Mesodermal cell (in vitro differentiated cells): ENCODE measurements around the gene ACOXL.

Experiments used
- H3K27ac ChIP-seq: 2 replicates; pipeline ENCODE4 v1.7.0; 2013; ENCODE audit warnings: mild to moderate bottlenecking, low read depth, low read length, moderate library complexity; ENCODE audit not compliant: severe bottlenecking
- H3K36me3 ChIP-seq: 2 replicates; pipeline ENCODE4 v1.7.1; 2013; ENCODE audit warnings: mild to moderate bottlenecking, low read length, moderate library complexity; ENCODE audit not compliant: control insufficient read depth, insufficient read depth
- H3K4me1 ChIP-seq: one replicate; pipeline ENCODE4 v1.7.1; 2013; ENCODE audit warnings: mild to moderate bottlenecking, low read length; ENCODE audit not compliant: insufficient read depth, control insufficient read depth, poor library complexity, severe bottlenecking
- H3K4me3 ChIP-seq: 2 replicates; pipeline ENCODE4 v1.7.0; 2013; ENCODE audit warnings: low read length, control low read depth, mild to moderate bottlenecking; ENCODE audit not compliant: insufficient read depth, poor library complexity, severe bottlenecking; ENCODE audit errors: extremely low read depth
- H3K9me3 ChIP-seq: 2 replicates; pipeline ENCODE4 v1.7.1; 2013; ENCODE audit warnings: mild to moderate bottlenecking, low read length, moderate library complexity; ENCODE audit not compliant: control insufficient read depth
- WGBS, 2 experiments: methylation state at CpG; one replicate each; pipeline ENCODE4 v1.1.5; 2013; ENCODE audit warnings: missing lambda C conversion rate in 2 of 2; ENCODE audit not compliant: insufficient coverage in 2 of 2; 5-methylcytosine and 5-hydroxymethylcytosine counted together

The ACOXL gene

GRCh38 chr2:111017034-111017622 lies 284.8 kb downstream of the ACOXL start:
- no peaks in the 10 kb centered on the region for H3K9me3 ChIP-seq
- no peaks in the 10 kb centered on the region for H3K4me1 ChIP-seq
- H3K36me3 ChIP-seq: no peaks in the 10 kb centered on the region
- H3K4me3 ChIP-seq: no peak overlapping the region
- no peak overlapping the region for H3K27ac ChIP-seq
- WGBS, 2 experiments: 87 to 91% methylated on average over 5 to 7 of the region's 7 CpGs

DNA sequence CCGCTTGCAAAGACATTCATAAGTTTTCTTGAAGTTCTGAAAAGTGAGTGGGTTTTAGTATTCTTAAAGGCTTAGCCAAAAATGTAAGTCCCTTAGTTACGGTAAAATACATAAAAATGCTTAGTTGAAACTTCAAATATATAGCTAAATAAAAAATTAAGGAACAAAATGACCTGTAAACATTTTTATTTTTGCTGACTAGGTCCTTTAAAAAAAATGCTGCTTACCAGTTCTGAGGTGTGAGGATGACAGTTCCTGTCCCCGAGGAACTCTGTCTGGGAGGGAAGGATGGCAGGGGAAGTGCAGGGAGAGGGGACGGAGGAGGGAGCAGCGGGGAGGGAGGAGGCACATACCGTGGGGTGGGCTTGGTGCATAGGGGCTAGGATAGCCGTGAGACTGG lies 285.5 kb downstream of the ACOXL start:
- WGBS, 2 experiments: 74 to 80% methylated on average over 2 to 6 of the region's 7 CpGs
- Histone ChIP-seq H3K4me3 (no peak overlapping the region), H3K4me1 (no peaks in the 10 kb centered on the region), H3K27ac (no peak overlapping the region), H3K36me3 (no peaks in the 10 kb centered on the region), H3K9me3 (no peaks in the 10 kb centered on the region)

GRCh38 chr2:111019381-111019780 lies 287.0 kb downstream of the ACOXL start:
- H3K27ac ChIP-seq: no peak overlapping the region
- no peaks in the 10 kb centered on the region for H3K36me3 ChIP-seq
- WGBS, 2 experiments: 74 to 75% methylated on average over 6 to 7 of the region's 10 CpGs
- no peaks in the 10 kb centered on the region for H3K9me3 ChIP-seq
- no peaks in the 10 kb centered on the region for H3K4me1 ChIP-seq
- no peak overlapping the region for H3K4me3 ChIP-seq

GRCh38 chr2:111022633-111023032 lies 290.3 kb downstream of the ACOXL start:
- Histone ChIP-seq H3K27ac (no peak overlapping the region), H3K4me1 (no peaks in the 10 kb centered on the region), H3K9me3 (no peaks in the 10 kb centered on the region), H3K36me3 (no peaks in the 10 kb centered on the region), H3K4me3 (no peak overlapping the region)
- 73 to 92% methylated on average over 5 to 7 of the region's 7 CpGs for WGBS, 2 experiments

- H3K4me3 ChIP-seq: no peak overlapping the region
- 84 to 100% methylated on average over 2 to 3 of the region's 4 CpGs for WGBS, 2 experiments
- no peak overlapping the region for H3K27ac ChIP-seq
- H3K9me3 ChIP-seq: no peaks in the 10 kb centered on the region
- no peaks in the 10 kb centered on the region for H3K4me1 ChIP-seq
- no peaks in the 10 kb centered on the region for H3K36me3 ChIP-seq
Observed at GRCh38 chr2:111024496-111024895, 292.1 kb downstream of the ACOXL start.

GRCh38 chr2:111025288-111025687 lies 292.9 kb downstream of the ACOXL start:
- no peaks in the 10 kb centered on the region for H3K9me3 ChIP-seq
- no peaks in the 10 kb centered on the region for H3K4me1 ChIP-seq
- WGBS, 2 experiments: 86 to 90% methylated on average over 2 of the region's 4 CpGs

GRCh38 chr2:111028720-111029119 lies 296.3 kb downstream of the ACOXL start:
- Histone ChIP-seq H3K9me3 (no peaks in the 10 kb centered on the region), H3K4me1 (peaks cover 8% of the 10 kb centered on the region), H3K27ac (no peak overlapping the region), H3K36me3 (no peaks in the 10 kb centered on the region), H3K4me3 (no peak overlapping the region)

More at GRCh38 chr2:111025288-111025687, 292.9 kb downstream of the ACOXL start:
- Histone ChIP-seq H3K27ac (no peak overlapping the region), H3K4me3 (no peak overlapping the region), H3K36me3 (no peaks in the 10 kb centered on the region)

DNA sequence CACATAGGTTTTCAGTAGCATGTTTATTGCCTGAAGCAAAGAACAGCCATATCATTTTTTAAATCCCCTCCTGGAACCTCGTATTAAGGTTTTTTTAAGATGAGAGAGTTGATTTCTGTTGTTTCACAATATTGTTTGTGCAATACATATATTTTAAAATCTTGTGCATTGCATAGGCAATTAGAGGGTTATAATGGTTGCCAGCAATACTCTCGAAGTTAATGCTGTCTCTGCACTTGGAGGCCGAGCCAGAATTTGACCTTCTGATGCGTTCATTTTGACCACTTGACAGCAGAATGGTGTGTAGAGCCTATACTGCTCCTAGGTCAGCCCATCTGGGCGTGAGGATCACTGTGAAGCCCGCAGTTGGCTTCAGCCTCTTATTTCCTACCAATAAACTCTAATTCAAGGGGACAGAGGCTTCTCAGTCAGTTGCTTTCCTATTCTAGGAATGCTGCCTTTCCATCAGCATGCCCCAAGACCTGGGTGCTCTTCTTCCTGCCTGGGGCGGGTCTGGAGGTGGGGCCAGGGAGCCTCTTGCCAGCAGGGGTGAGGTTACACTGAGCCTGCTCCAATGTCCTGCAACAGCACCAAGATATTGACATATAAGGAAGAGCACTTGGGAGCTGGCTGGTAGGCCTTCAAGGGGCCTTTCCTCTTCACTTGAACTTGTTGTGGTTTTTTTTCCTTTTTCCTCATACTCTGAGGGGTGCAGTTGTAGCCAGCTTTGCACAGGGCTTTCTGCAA lies 297.0 kb downstream of the ACOXL start:
- no peaks in the 10 kb centered on the region for H3K9me3 ChIP-seq
- peaks cover 8% of the 10 kb centered on the region for H3K4me1 ChIP-seq
- H3K4me3 ChIP-seq: no peak overlapping the region
- 59 to 63% methylated on average over 5 of the region's 7 CpGs for WGBS, 2 experiments
- H3K36me3 ChIP-seq: no peaks in the 10 kb centered on the region
- H3K27ac ChIP-seq: no peak overlapping the region

DNA sequence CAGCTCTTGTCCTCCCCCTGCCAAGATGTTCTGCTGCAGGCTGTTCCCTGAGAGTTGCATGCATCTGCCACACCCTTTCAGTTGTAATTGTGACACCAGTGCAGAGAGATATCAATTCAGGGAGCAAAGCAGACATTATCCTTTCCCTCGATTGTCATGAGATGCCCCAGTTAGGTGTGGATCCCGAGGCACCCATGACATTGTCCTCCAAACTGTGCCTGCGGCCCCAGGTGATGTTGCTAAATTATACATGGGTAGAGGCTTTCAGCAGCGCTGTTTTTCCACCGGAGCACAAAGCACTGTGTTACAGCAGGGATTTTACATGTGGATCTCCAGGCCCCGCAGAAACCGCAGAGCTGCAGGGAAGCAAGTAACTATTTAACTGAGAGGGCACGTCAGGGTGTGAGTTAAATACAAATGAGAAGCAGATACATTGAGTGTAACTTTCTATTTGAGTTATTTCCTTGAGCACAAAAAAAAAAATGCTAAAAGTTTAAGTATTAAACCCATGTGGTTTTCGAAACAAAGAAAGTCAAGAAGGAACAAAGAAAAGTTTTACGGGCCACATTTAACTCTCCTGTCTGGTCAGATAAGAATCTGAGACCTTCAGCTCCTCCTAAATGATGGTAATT lies 298.0 kb downstream of the ACOXL start:
- H3K27ac ChIP-seq: no peak overlapping the region

DNA sequence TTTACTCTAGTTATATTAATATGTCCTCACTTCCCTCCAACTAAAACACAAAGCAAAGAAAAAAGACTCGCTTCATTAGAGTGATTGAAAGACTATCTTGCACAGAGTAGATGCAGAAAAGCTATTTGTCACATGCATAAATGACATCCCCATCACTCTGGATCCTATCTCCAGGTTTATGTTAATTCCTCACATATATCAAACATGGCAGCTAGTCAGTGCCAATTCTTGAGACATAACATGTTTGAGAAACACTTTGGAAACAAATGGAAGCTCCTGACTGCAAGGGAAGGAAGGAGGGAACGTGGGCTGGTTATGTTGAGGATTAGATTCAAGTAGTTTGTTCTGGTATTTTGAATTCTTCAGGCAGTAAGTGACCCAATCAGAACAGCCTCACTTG lies 298.6 kb downstream of the ACOXL start:
- Histone ChIP-seq H3K36me3 (no peaks in the 10 kb centered on the region), H3K9me3 (no peaks in the 10 kb centered on the region), H3K4me1 (peaks cover 8% of the 10 kb centered on the region), H3K27ac (no peak overlapping the region), H3K4me3 (no peak overlapping the region)
- WGBS, 2 experiments: 44 to 100% methylated on average over 1 to 2 of the region's 2 CpGs

More for the DNA sequence above, 298.0 kb downstream of the ACOXL start:
- H3K9me3 ChIP-seq: no peaks in the 10 kb centered on the region
- H3K4me1 ChIP-seq: peaks cover 8% of the 10 kb centered on the region
- no peak overlapping the region for H3K4me3 ChIP-seq
- WGBS, 2 experiments: 84 to 90% methylated on average over 7 to 9 of the region's 10 CpGs
- no peaks in the 10 kb centered on the region for H3K36me3 ChIP-seq
